Glomerular endothelial cell (primary cell): ENCODE data around the gene MYO1G. TPM values are rescaled to one million over a fixed set of nuclear protein-coding genes. Genes with fewer than 3 reads are reported as not detected.

Experiments
- DNase-seq: peaks from one replicate; pipeline ENCODE4 v3.0.0-alpha.2; 2011; ENCODE audit warnings: low read depth, low spot score; ENCODE audit errors: extremely low read depth
- total RNA-seq: library from RNA; depleted of rRNA; stranded (reverse); fragments of >200 nt; gene quantifications from 2 replicates; pipeline ENCODE4 v1.2.3, GENCODE V29; 2015

The MYO1G gene
- total RNA-seq, 1 donor from 2014 or later, result not detected

GRCh38 chr7:44981035-44981706 lies 2.4 kb upstream of the MYO1G start:
- no peak for DNase-seq

- no peak for DNase-seq
Observed at GRCh38 chr7:44980393-44981034, 1.7 kb upstream of the MYO1G start.

- DNase-seq, result no peak
Observed at GRCh38 chr7:44979481-44980392, 922 bp upstream of the MYO1G start.

DNA sequence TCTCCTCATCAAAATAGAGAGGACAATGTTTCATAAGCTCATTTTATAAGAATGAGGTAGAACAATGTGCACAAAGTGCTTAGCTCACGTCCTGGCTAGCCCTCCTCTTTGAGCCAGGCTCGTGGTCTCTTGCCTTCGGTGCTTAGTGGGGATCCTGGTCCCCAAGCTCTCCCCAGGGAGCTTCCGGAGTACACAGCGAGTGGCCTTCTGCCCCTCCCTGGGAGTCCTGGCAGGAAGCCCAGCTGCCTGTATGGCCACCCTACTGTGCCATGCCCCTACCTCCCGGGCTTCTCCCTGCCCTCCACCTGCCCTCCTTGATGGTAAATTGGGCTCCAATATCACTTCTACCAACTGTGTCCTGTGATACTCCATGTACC lies 868 bp downstream of the MYO1G start:
- DNase-seq, result no peak

DNA sequence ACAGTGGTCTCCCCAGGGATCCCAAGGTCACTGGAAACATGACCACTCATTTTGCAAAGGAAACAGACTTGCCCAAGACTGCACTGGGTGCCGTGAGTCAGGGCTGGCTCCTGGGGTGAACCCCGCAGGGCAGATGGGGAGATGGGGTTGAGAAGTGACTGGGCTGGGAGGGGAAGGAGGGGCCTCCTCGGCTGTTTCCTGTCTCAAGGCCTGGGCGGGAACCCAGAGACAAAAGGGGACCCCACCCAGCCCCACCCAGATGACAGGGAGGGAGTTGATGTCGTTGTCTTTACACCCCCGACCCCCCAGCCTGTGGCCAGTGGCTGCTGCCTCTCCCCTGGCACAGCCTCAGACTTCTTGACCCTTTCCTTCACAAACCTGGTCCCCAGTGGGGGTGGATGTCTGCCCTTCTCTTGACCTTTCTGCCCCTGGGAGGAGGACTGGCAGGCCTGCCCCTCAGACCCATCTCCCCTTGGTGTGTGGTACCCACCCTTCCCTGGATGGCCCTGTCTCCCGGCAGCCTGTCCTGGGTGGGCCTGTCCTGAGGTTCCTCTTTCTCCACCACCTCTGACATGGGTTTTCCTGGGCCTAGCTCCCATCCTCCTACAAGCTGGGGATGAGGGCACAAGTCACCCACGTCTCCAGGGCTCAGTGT lies 1.4 kb downstream of the MYO1G start:
- no peak for DNase-seq

- no peak for DNase-seq
Observed at GRCh38 chr7:44976746-44977196, 2.0 kb downstream of the MYO1G start.

DNA sequence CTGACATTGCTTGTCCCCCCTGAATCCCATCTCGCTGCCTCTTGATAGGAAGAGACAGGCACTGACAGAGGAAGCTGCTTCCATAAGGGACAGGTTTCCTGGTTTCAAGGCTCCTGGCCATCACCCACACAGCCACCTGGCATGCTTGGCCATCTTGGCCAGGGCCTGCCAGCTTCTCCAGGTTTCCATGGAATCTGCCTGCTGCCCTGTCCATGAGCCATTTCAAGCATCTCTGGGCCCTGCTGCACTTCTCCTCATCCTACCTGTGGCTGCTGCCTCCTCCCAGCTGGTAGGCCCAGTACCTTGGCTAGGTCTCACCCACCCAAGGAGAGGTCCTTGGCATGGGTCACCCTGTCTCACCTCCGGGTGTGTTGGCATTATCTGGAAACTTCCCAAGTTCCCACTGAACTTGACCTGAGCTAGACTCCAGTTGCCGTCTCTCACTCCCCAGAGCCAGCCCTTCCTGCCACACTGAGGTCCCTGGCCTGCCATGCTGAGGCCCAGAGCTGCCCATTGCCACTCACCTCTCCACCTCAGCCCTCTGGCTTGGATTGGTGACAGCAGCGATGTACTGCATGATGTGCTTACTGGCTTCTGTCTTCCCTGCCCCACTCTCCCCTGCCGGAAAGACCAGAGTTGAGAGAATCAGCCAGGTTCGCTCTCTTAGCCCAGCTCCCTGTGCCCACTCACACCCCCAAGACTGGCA lies 2.6 kb downstream of the MYO1G start:
- no peak for DNase-seq

GRCh38 chr7:44975331-44976039 lies 3.3 kb downstream of the MYO1G start:
- no peak for DNase-seq

- DNase-seq, result no peak
Observed at GRCh38 chr7:44974549-44974948, 4.3 kb downstream of the MYO1G start.

GRCh38 chr7:44973610-44974401 lies 5.0 kb downstream of the MYO1G start:
- DNase-seq, result no peak

- DNase-seq, result no peak
Observed at GRCh38 chr7:44972562-44972961, 6.3 kb downstream of the MYO1G start.

- no peak for DNase-seq
Observed at GRCh38 chr7:44971902-44972441, 6.8 kb downstream of the MYO1G start.

DNA sequence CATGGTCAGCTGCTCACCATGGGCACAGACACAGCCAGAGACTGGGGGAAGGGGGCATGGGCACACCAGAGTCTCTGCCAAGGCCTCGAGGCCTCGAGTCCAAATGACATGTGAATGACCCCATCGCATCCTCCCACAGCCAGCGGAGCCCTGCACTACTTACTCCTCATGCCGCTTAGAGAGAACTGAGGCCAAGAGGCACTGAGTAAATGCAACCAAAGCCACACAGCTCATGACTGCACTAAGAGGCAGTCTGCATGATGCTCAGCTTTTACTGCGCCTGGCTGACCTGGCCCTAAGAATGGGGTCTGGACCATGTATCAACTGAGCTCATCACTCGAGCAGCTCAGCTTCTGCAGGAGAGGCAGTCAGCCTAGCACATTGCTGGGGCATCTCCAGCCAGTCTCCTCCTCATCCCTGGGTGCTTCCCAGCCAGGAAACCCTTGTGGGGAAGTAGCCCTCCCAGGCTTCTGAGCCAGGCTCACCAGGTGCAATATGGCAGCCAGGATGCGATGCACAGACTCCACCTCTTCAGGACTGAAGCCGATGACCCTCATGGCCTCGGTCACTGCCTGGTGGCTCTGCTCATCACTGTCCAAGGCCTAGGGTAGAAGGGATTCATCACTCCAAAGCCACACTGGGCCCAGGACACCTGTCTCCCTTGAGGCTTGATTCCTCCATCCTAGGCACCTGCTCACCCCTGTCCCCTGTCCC lies 7.5 kb downstream of the MYO1G start:
- no peak for DNase-seq

- DNase-seq, result no peak
Observed at GRCh38 chr7:44970523-44971051, 8.2 kb downstream of the MYO1G start.

GRCh38 chr7:44969701-44970522 lies 8.9 kb downstream of the MYO1G start:
- no peak for DNase-seq

DNA sequence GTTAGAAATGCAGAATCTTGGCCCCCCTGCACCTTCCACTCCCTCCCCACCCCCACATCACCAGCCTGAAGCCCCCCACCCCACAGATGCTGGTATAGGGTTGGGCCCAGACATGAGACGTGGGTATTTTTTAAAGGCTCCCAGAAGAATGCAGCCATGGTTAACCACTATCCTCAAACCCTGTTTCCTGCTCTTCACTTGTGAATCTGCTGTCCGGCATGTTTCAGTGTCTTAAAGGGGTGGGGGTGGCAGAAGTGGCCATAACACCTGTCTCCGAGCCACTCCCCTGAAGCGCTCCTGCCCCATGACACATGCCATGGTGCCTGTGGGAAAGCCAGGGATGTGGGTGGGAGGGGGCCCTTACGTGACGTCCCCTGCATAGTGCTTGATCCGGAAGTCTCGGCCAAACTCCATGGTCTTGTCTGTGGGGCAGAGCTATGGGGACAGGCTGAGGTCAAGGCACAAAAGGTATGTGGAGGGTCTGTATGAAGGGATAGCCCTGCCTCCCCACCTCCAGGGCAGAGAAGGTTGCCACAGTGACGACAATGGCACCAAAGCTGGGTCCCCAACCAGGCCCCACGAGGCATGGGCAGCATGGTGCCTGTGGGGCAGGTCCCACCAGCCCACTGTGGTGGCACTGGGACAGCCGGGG lies 9.6 kb downstream of the MYO1G start:
- no peak for DNase-seq
